IMR-90 (cell line): ENCODE measurements around the gene BPGM.

Experiments
- BHLHE40 ChIP-seq: fragments of 150-350 bp; IDR thresholded peaks from 2 replicates; pipeline ENCODE4 v1.6.1; 2016; ENCODE audit warnings: mild to moderate bottlenecking, low read depth, low read length
- CEBPB ChIP-seq: IDR thresholded peaks from 2 replicates; pipeline ENCODE4 v1.6.1; 2012; ENCODE audit warnings: low read depth, low read length, improper control_type of control experiment
- MXI1 ChIP-seq: IDR thresholded peaks from 2 replicates; pipeline ENCODE4 v1.6.1; 2012; ENCODE audit warnings: low read depth, mild to moderate bottlenecking, low read length, moderate library complexity, borderline replicate concordance
- NFE2L2 ChIP-seq: fragments of 150-350 bp; IDR thresholded peaks from 2 replicates; pipeline ENCODE4 v1.6.1; 2016; ENCODE audit warnings: low read depth, mild to moderate bottlenecking, low read length
- POLR2A ChIP-seq: IDR thresholded peaks from 2 replicates; pipeline ENCODE4 v1.6.1; 2012; ENCODE audit warnings: mild to moderate bottlenecking, low read depth, low read length
- RCOR1 ChIP-seq: IDR thresholded peaks from 2 replicates; pipeline ENCODE4 v1.6.1; 2012; ENCODE audit warnings: mild to moderate bottlenecking, low read length, improper control_type of control experiment; ENCODE audit not compliant: insufficient replicate concordance
- SMC3 ChIP-seq: fragments of 150-350 bp; IDR thresholded peaks from 2 replicates; pipeline ENCODE4 v1.6.1; 2016; ENCODE audit warnings: low read depth, mild to moderate bottlenecking, antibody characterized with exemption, low read length, moderate library complexity
- TF ChIP-seq, protein P1 (sequence below): conservative IDR thresholded peaks from 2 replicates; pipeline ENCODE4 v1.5.1; 2012; ENCODE audit warnings: mild to moderate bottlenecking, low read depth, low read length, improper control_type of control experiment
- TF ChIP-seq, protein P2 (sequence below): fragments of 150-350 bp; IDR thresholded peaks from 2 replicates; pipeline ENCODE4 v1.6.1; 2016; ENCODE audit warnings: low read depth, mild to moderate bottlenecking, low read length, moderate library complexity, borderline replicate concordance

DNA sequence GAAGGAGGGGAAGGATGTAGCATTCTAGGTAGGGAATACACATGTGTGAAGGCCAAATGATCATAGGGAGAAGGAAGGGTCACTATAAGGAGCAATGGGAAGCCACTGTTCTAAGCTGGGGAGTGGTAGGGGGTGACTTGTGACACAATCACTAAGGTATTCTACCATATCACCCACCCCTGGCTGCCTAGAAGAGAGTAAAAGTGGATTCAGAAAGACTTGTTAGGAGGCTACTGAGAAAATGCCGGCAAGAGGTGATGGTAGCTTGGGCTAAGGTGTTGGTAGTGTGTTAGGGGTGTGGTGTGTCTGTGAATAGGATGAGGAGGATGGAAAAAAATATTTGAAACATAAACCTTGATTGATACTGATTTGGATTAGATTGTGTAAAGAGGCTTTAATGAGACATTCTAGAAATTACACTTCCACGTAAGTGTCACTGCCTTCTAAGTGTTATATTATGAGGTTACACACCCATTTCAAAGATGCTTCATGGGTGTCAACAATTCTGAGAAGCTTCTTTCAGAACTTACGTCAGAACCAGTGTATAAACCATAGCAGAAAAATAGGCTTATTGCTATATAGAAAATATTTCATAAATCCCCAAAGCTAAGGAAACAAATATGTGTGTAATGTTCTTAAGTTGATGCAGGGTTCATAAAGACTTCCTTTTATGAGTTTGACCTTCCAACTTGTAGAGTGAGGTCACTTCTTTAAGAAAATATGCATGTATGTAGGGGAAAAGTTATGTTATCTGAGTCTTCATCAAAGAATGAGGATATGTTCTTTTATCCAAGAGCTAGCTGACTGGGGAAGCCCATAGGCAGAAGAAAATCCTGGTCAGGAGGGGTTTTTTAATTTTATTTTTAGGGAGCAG, 5.6 kb upstream of the BPGM start:
- TF ChIP-seq, protein P1, sequence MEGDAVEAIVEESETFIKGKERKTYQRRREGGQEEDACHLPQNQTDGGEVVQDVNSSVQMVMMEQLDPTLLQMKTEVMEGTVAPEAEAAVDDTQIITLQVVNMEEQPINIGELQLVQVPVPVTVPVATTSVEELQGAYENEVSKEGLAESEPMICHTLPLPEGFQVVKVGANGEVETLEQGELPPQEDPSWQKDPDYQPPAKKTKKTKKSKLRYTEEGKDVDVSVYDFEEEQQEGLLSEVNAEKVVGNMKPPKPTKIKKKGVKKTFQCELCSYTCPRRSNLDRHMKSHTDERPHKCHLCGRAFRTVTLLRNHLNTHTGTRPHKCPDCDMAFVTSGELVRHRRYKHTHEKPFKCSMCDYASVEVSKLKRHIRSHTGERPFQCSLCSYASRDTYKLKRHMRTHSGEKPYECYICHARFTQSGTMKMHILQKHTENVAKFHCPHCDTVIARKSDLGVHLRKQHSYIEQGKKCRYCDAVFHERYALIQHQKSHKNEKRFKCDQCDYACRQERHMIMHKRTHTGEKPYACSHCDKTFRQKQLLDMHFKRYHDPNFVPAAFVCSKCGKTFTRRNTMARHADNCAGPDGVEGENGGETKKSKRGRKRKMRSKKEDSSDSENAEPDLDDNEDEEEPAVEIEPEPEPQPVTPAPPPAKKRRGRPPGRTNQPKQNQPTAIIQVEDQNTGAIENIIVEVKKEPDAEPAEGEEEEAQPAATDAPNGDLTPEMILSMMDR = no peak
- TF ChIP-seq POLR2A (no peak), BHLHE40 (no peak), RCOR1 (no peak), NFE2L2 (no peak), MXI1 (no peak), CEBPB (no peak), SMC3 (no peak)
- TF ChIP-seq, protein P2, sequence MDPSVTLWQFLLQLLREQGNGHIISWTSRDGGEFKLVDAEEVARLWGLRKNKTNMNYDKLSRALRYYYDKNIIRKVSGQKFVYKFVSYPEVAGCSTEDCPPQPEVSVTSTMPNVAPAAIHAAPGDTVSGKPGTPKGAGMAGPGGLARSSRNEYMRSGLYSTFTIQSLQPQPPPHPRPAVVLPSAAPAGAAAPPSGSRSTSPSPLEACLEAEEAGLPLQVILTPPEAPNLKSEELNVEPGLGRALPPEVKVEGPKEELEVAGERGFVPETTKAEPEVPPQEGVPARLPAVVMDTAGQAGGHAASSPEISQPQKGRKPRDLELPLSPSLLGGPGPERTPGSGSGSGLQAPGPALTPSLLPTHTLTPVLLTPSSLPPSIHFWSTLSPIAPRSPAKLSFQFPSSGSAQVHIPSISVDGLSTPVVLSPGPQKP = no peak
